IPS-20b (cell line): ENCODE data around the gene OSBPL1A.

ENCODE experiments used
- H3K27ac ChIP-seq: one replicate; pipeline ENCODE4 v1.5.1; 2013; ENCODE audit warnings: low read length
- H3K27me3 ChIP-seq: 2 replicates; pipeline ENCODE4 v1.6.1; 2013; ENCODE audit warnings: mild to moderate bottlenecking, low read length, inconsistent platforms; ENCODE audit not compliant: insufficient read depth
- H3K36me3 ChIP-seq: 2 replicates; pipeline ENCODE4 v1.6.1; 2013; ENCODE audit warnings: low read depth, mild to moderate bottlenecking, inconsistent platforms, low read length, moderate library complexity; ENCODE audit not compliant: insufficient read depth
- H3K4me1 ChIP-seq: 2 replicates; pipeline ENCODE4 v1.6.1; 2013; ENCODE audit warnings: mild to moderate bottlenecking, control low read depth, inconsistent platforms, low read length, moderate library complexity; ENCODE audit not compliant: insufficient read depth
- H3K4me3 ChIP-seq: 2 replicates; pipeline ENCODE4 v1.5.1; 2013; ENCODE audit warnings: mild to moderate bottlenecking, low read length, inconsistent platforms
- H3K9ac ChIP-seq: 2 replicates; pipeline ENCODE4 v1.6.1; 2013; ENCODE audit warnings: low read depth, mild to moderate bottlenecking, inconsistent platforms, low read length, moderate library complexity
- H3K9me3 ChIP-seq: 2 replicates; pipeline ENCODE4 v1.6.1; 2013; ENCODE audit warnings: mild to moderate bottlenecking, low read depth, low read length, inconsistent platforms; ENCODE audit not compliant: insufficient read depth

Gene OSBPL1A

DNA sequence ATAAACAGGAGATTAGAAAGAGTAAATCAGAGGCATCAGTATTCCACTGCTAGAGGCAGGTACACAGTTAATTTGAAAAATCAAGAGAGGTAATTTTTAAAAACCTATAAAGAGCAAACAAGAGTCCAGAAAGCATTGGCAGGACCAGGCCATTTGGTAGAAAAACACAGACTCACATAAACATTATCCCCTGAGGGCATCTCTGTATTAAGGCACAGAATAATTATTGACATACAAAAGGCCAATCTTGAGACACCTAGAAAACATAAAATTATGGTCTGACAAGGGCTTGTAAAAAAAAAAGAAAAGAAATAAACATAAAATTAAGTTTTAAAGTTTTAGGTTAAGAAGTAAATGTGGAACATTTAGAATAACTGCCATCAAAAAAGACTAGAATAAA, 120.6 kb downstream of the OSBPL1A start:
- Histone ChIP-seq H3K4me1 (no peaks in the 10 kb centered on the region; the same call in 1 of the 2 replicates), H3K27ac (no peak overlapping the region), H3K36me3 (peaks cover 9% of the 10 kb centered on the region; the same call in 1 of the 2 replicates), H3K9ac (no peak overlapping the region), H3K27me3 (no peaks in the 10 kb centered on the region), H3K4me3 (no peak overlapping the region), H3K9me3 (peaks cover 7% of the 10 kb centered on the region; the same call in 1 of the 2 replicates)

DNA sequence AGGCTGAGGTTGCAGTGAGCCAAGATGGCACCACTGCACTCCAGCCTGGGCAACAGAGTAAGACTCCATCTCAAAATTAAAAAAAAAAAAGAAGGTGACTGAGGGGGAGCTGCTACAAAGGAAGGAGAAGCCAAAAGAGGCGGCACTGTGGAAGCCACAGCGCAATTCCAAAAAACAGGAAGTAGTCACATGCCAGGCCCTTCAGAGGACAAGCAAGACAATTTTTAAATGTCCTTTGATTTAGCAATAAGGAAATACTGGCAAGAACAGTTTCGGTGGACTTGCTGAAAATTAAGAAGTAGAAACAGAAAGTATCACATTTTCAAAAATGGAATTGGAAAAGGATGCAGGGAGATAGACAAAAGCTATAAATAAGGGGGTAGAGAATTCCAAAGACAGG, 122.8 kb downstream of the OSBPL1A start:
- Histone ChIP-seq H3K27ac (no peak overlapping the region), H3K27me3 (no peaks in the 10 kb centered on the region), H3K36me3 (peaks cover 7% of the 10 kb centered on the region; the same call in 1 of the 2 replicates), H3K9ac (no peak overlapping the region), H3K4me3 (no peak overlapping the region), H3K9me3 (no peaks in the 10 kb centered on the region), H3K4me1 (peaks cover 6% of the 10 kb centered on the region; the same call in 1 of the 2 replicates)

GRCh38 chr18:24273596-24273995, 124.0 kb downstream of the OSBPL1A start:
- H3K27me3 ChIP-seq = no peaks in the 10 kb centered on the region
- peaks cover 10% of the 10 kb centered on the region; the same call in 1 of the 2 replicates for H3K4me1 ChIP-seq
- H3K36me3 ChIP-seq = peaks cover 7% of the 10 kb centered on the region; the same call in 1 of the 2 replicates
- H3K9ac ChIP-seq = no peak overlapping the region
- no peak overlapping the region for H3K4me3 ChIP-seq
- no peak overlapping the region for H3K27ac ChIP-seq
- H3K9me3 ChIP-seq = no peaks in the 10 kb centered on the region

- no peaks in the 10 kb centered on the region for H3K36me3 ChIP-seq
- H3K9ac ChIP-seq = peak overlapping the region; percentile 46; the same call in 1 of the 2 replicates
- no peak overlapping the region for H3K27ac ChIP-seq
Measured at GRCh38 chr18:24272229-24272525, 125.4 kb downstream of the OSBPL1A start.

DNA sequence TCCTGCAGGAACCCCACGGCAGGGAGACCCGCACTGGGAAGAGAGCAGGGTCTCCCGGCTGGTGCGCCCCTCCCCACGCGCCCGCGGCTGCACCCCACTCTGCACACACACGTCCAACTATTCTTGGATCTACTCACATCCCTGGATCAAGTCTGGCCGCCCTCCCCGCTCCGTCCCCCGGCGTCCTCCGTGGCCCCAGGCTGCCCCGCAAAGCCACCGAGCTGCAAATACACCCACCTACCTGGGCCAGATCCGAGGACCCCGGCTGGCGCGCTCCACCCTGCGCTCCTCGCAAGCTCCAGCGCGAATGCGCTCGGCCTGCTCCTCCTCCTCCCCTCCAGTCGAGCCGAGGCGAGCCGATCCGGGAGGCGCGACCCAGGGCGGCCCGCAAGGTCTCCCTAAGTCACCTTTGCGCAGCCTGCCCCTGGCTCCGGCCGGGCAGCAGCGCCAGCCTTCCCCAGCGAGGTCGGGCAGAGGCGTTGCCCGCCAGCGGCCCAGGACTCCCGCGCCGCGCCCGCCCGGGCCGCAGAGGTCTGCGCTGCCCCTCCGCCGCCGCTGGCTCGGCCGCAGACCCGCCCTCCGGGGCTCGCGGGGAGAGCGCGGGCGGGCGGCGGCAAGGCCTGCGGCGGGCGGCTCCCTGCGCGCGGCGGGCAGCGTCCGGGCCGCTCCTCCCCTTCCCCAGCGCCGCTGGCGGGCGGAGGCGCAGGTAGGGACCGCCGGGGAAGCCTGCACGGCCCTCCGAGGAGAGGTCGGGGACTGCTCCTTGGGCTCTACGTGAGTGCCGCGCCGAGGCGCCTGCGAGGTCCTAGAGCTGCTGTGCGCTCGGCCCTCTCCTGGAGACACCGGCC, 126.0 kb downstream of the OSBPL1A start:
- Histone ChIP-seq H3K4me1 (peaks cover 12% of the 10 kb centered on the region; the same call in 1 of the 2 replicates), H3K4me3 (peak overlapping the region; percentile 81), H3K9ac (peak overlapping the region; percentile 73; the same call in 1 of the 2 replicates), H3K9me3 (no peaks in the 10 kb centered on the region), H3K36me3 (no peaks in the 10 kb centered on the region), H3K27ac (no peak overlapping the region), H3K27me3 (no peaks in the 10 kb centered on the region)

More at GRCh38 chr18:24272229-24272525, 125.4 kb downstream of the OSBPL1A start:
- H3K4me3 ChIP-seq = peak overlapping the region; percentile 70
- peaks cover 11% of the 10 kb centered on the region; the same call in 1 of the 2 replicates for H3K4me1 ChIP-seq
- H3K9me3 ChIP-seq = no peaks in the 10 kb centered on the region
- H3K27me3 ChIP-seq = no peaks in the 10 kb centered on the region

DNA sequence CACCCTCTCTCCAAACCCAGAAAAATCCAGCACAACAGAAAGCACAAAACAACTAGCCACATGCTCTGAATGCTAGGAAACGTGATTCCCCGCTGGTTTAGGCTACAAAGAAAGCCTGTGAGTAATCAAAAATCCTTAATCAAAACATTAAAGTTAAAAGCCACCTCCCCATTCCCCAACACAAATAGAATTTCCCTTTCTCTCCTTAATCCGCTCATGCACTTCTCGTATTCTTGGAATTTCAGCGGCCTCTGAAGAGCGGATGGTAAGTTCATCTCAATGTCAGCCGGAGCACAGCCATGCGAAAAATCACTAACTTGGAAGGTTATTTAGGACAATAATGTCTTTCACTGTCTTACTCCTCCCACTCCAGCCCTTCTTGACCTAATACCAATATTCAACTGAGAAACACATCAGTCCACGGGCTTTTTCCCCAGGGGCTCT, 126.7 kb downstream of the OSBPL1A start:
- Histone ChIP-seq H3K4me3 (peak overlapping the region; percentile 81), H3K27me3 (no peaks in the 10 kb centered on the region), H3K9ac (peak overlapping the region; percentile 73; the same call in 1 of the 2 replicates), H3K36me3 (no peaks in the 10 kb centered on the region), H3K27ac (no peak overlapping the region), H3K4me1 (peaks cover 18% of the 10 kb centered on the region; the same call in 1 of the 2 replicates), H3K9me3 (no peaks in the 10 kb centered on the region)

GRCh38 chr18:24270358-24270936, 127.2 kb downstream of the OSBPL1A start:
- Histone ChIP-seq H3K4me1 (peaks cover 23% of the 10 kb centered on the region; the same call in 1 of the 2 replicates), H3K27ac (no peak overlapping the region), H3K27me3 (no peaks in the 10 kb centered on the region), H3K9ac (peak overlapping the region; percentile 73; the same call in 1 of the 2 replicates), H3K4me3 (peak overlapping the region; percentile 81), H3K36me3 (no peaks in the 10 kb centered on the region), H3K9me3 (no peaks in the 10 kb centered on the region)

DNA sequence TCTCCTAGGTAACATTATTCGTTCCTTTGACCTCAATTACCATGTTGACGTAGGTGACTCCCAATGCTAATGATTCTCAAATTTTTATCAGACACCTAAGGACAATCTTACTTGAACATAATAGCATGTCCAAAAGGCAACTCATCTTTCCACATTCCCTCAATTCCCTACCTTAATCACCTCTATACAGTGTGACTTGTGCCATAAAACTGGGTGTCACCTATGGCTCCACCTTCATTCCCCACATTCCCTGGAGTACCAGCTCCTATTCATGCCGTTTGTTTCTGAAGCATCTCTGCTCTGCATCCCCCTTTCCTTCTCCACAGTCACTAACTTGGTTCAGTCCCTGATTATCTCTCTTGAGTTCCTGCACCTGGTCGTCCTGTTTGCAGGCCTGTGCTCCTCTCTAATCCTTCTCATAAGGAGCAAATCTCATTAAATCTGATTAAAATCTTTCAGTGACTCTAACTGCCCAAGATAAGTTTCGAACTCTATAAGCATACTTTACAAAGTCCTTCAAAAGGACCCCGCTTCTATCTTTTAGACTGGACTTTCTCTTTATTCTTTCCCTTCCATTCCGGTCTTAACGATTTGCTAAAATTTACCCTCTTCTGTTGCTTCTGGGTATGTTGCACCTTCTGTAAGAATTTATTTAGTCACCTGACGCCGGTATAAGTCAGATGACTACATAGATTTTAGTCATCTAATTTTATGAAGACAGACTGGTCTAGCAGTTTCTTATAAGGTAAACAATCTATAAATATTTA, 128.7 kb downstream of the OSBPL1A start:
- Histone ChIP-seq H3K9me3 (no peaks in the 10 kb centered on the region), H3K4me1 (peaks cover 25% of the 10 kb centered on the region; the same call in 1 of the 2 replicates), H3K9ac (no peak overlapping the region), H3K36me3 (no peaks in the 10 kb centered on the region), H3K27me3 (no peaks in the 10 kb centered on the region), H3K27ac (no peak overlapping the region), H3K4me3 (no peak overlapping the region)

DNA sequence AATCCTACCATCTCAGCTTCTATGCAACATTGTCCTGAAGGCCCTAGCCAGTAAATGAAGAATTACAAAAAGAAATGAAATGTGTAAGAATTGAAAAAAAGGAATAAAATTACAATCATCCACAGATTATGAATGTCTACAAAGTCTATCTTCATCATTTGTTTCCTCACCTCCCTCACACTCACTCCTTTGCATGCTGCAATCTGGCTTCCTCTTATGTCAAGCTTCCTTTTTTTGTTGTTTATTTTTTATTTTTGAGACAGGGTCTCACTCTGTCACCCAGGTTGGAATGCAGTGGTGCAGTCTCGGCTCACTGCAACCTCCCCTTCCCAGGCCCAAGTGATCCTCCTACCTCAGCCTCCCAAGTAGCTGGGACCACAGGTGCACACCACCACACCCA, 129.7 kb downstream of the OSBPL1A start:
- Histone ChIP-seq H3K27me3 (no peaks in the 10 kb centered on the region), H3K4me3 (no peak overlapping the region), H3K9ac (no peak overlapping the region), H3K4me1 (peaks cover 25% of the 10 kb centered on the region; the same call in 1 of the 2 replicates), H3K27ac (no peak overlapping the region), H3K9me3 (no peaks in the 10 kb centered on the region), H3K36me3 (no peaks in the 10 kb centered on the region)

DNA sequence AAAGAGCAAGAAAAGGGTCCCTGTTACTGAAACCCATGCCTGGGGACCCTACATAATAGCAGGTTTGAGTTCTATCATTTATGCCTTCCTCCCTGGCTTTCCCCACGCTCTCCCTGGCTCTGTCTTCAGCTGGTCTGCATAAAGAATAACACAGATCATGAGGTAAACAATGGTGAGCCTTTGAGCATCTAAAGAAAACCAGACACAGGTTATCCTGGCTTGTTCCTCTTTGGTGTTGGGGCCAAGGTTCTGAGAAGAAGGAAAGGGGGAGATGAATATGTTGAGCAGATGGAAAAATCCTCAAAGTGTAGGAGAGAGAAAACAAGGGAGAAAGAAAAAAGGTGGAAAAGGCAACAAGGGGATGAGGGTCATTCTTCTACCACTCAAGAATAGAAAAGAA, 131.5 kb downstream of the OSBPL1A start:
- no peaks in the 10 kb centered on the region for H3K36me3 ChIP-seq
- peak overlapping the region; percentile 36; the same call in 1 of the 2 replicates for H3K9ac ChIP-seq
- H3K27me3 ChIP-seq = no peaks in the 10 kb centered on the region
- H3K4me3 ChIP-seq = peak overlapping the region; percentile 40; the same call in 1 of the 2 replicates
- no peaks in the 10 kb centered on the region for H3K9me3 ChIP-seq
- H3K27ac ChIP-seq = peak overlapping the region; percentile 13
- H3K4me1 ChIP-seq = peaks cover 25% of the 10 kb centered on the region; the same call in 1 of the 2 replicates

DNA sequence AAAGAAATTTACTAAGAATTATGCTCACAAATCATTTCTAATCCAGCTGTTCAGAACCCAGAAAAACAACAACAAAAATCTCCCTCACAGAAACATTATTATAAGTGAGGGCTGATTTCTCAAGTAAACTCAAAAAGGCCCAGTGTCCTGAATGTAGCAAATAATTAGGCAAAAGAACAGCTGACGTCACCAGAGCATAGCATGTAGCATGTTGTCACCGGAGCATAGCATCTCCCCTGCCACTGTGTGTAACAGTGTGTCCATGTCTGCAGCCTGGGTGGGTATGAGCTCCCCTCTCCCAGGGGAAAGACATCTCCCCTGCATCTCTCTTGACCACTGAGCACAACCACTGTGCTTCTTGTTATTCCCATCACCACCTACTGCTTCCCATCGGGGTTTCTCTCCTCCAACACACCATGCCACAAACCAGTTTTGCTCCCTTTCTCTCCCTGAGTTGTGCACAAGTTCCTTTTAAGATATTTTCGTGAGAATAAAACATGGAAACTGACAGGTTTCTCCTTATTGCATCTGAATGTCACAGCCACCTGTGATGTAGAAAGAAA, 132.0 kb downstream of the OSBPL1A start:
- Histone ChIP-seq H3K27ac (peak overlapping the region; percentile 13), H3K36me3 (no peaks in the 10 kb centered on the region), H3K4me3 (peak overlapping the region; percentile 40), H3K9ac (peak overlapping the region; percentile 36; the same call in 1 of the 2 replicates), H3K9me3 (no peaks in the 10 kb centered on the region), H3K4me1 (peaks cover 25% of the 10 kb centered on the region; the same call in 1 of the 2 replicates), H3K27me3 (no peaks in the 10 kb centered on the region)
